Measurements from ENCODE around the gene NPLOC4. TPM values are rescaled to one million over a fixed set of nuclear protein-coding genes. Genes with fewer than 3 reads are reported as not detected.

The NPLOC4 gene
- polyA plus RNA-seq, 5 donors, result 42.5 to 62.6 (median 53.3) TPM

- no peak for DNase-seq
Measured at GRCh38 chr17:81509207-81509971, 127.5 kb downstream of the NPLOC4 start.

- DNase-seq, result no peak
Measured at GRCh38 chr17:81508639-81509206, 128.2 kb downstream of the NPLOC4 start.

Other genes with a start within 250 kb of the NPLOC4 start
- gene BAHCC1, start 241.7 kb downstream of the NPLOC4 start, polyA plus RNA-seq (ENCODE audit: insufficient read depth in 1 of 5, insufficient read length in 5 of 5, low replicate concordance in 1 of 5), result 10 to 100 TPM; 14.1 to 27.2 (median 20.0) TPM
- gene ACTG1, start 124.3 kb downstream of the NPLOC4 start, polyA plus RNA-seq (ENCODE audit: insufficient read depth in 1 of 5, insufficient read length in 5 of 5, low replicate concordance in 1 of 5), result 1,000 to 10,000 TPM; 2,069 to 3,045 (median 2,504) TPM
- gene FSCN2, start 108.7 kb downstream of the NPLOC4 start, polyA plus RNA-seq (ENCODE audit: insufficient read depth in 1 of 5, insufficient read length in 5 of 5, low replicate concordance in 1 of 5), result 1 to 10 TPM in 3 of 5 donors, under 1 TPM in 2; 0.76 to 2.7 (median 1.3) TPM
- gene FAAP100, start 84.8 kb downstream of the NPLOC4 start, polyA plus RNA-seq (ENCODE audit: insufficient read depth in 1 of 5, insufficient read length in 5 of 5, low replicate concordance in 1 of 5), result 10 to 100 TPM; 16.7 to 37.6 (median 29.3) TPM
- 1 to 10 TPM; 3.1 to 7.5 (median 3.7) TPM for gene TSPAN10, start 84 bp upstream of the NPLOC4 start, polyA plus RNA-seq (ENCODE audit: insufficient read depth in 1 of 5, insufficient read length in 5 of 5, low replicate concordance in 1 of 5)
- gene PDE6G, start 19.4 kb upstream of the NPLOC4 start, polyA plus RNA-seq (ENCODE audit: insufficient read depth in 1 of 5, insufficient read length in 5 of 5, low replicate concordance in 1 of 5), result 1 to 10 TPM; 4.1 to 9.0 (median 5.0) TPM
- gene OXLD1, start 29.5 kb upstream of the NPLOC4 start, polyA plus RNA-seq (ENCODE audit: insufficient read depth in 1 of 5, insufficient read length in 5 of 5, low replicate concordance in 1 of 5), result 10 to 100 TPM in 4 of 5 donors, 1 to 10 TPM in 1; 8.8 to 18.2 (median 11.0) TPM
- gene CCDC137, start 29.6 kb upstream of the NPLOC4 start, polyA plus RNA-seq (ENCODE audit: insufficient read depth in 1 of 5, insufficient read length in 5 of 5, low replicate concordance in 1 of 5), result 10 to 100 TPM; 13.8 to 19.4 (median 14.0) TPM
- gene ARL16, start 46.7 kb upstream of the NPLOC4 start, polyA plus RNA-seq (ENCODE audit: insufficient read depth in 1 of 5, insufficient read length in 5 of 5, low replicate concordance in 1 of 5), result 10 to 100 TPM; 38.7 to 53.2 (median 45.5) TPM
- 10 to 100 TPM; 76.4 to 92.3 (median 82.1) TPM for gene HGS, start 46.9 kb upstream of the NPLOC4 start, polyA plus RNA-seq (ENCODE audit: insufficient read depth in 1 of 5, insufficient read length in 5 of 5, low replicate concordance in 1 of 5)
- 10 to 100 TPM; 23.5 to 52.8 (median 28.3) TPM for gene MRPL12, start 66.3 kb upstream of the NPLOC4 start, polyA plus RNA-seq (ENCODE audit: insufficient read depth in 1 of 5, insufficient read length in 5 of 5, low replicate concordance in 1 of 5)
- gene SLC25A10, start 75.2 kb upstream of the NPLOC4 start, polyA plus RNA-seq (ENCODE audit: insufficient read depth in 1 of 5, insufficient read length in 5 of 5, low replicate concordance in 1 of 5), result 10 to 100 TPM in 1 of 5 donors, 1 to 10 TPM in 4; 5.4 to 12.7 (median 9.5) TPM
- gene GCGR, start 167.0 kb upstream of the NPLOC4 start, polyA plus RNA-seq (ENCODE audit: insufficient read depth in 1 of 5, insufficient read length in 5 of 5, low replicate concordance in 1 of 5), result under 1 TPM in 4 of 5 donors, not detected in 1; 0.08 to 0.42 (median 0.20) TPM
- gene MCRIP1, start 196.2 kb upstream of the NPLOC4 start, polyA plus RNA-seq (ENCODE audit: insufficient read depth in 1 of 5, insufficient read length in 5 of 5, low replicate concordance in 1 of 5), result 100 to 1,000 TPM in 1 of 5 donors, 10 to 100 TPM in 4; 53.6 to 144 (median 89.4) TPM
- gene PPP1R27, start 197.9 kb upstream of the NPLOC4 start, polyA plus RNA-seq (ENCODE audit: insufficient read depth in 1 of 5, insufficient read length in 5 of 5, low replicate concordance in 1 of 5), result 1 to 10 TPM in 1 of 5 donors, under 1 TPM in 4; 0.11 to 1.7 (median 0.15) TPM
- 100 to 1,000 TPM; 405 to 645 (median 548) TPM for gene P4HB, start 223.4 kb upstream of the NPLOC4 start, polyA plus RNA-seq (ENCODE audit: insufficient read depth in 1 of 5, insufficient read length in 5 of 5, low replicate concordance in 1 of 5)
- gene ARHGDIA, start 234.2 kb upstream of the NPLOC4 start, polyA plus RNA-seq (ENCODE audit: insufficient read depth in 1 of 5, insufficient read length in 5 of 5, low replicate concordance in 1 of 5), result 100 to 1,000 TPM; 109 to 300 (median 150) TPM

All from right lung (tissue), 5 donors.